MCF 10A (cell line): ENCODE results near the gene RABL6. TPM values are rescaled to one million over a fixed set of nuclear protein-coding genes. Genes with fewer than 3 reads are reported as not detected.

ENCODE experiments used
- BruUV-seq: library from RNA; stranded (reverse); fragments of 400-500 nt; replicated peaks from 2 replicates; lab custom pipeline; 2021; lab: Mats Ljungman, UMichigan
- CTCF ChIA-PET: fragments of 300-600 bp; sonication (Branson Sonifier 250); formaldehyde crosslinking; extraction: SDS; loops from one replicate; lab custom pipeline; 2021; ENCODE audit warnings: antibody characterized with exemption, inconsistent platforms; lab: Yijun Ruan, JAX
- POLR2A ChIA-PET: fragments of 300-600, 350-650 bp; sonication (Branson Sonifier 250); formaldehyde crosslinking; extraction: SDS; loops from one replicate; lab custom pipeline; 2020; ENCODE audit warnings: antibody characterized with exemption, inconsistent platforms; lab: Yijun Ruan, JAX
- DNase-seq: peaks from one replicate; pipeline ENCODE4 v3.0.0-alpha.2; 2018; ENCODE audit not compliant: unreplicated experiment
- H3K27ac Mint-ChIP-seq: one replicate; pipeline ENCODE4 v1.8.0; 2022; ENCODE audit warnings: mild to moderate bottlenecking, low read depth, mixed read lengths; ENCODE audit not compliant: unreplicated experiment
- H3K27me3 Mint-ChIP-seq: one replicate; pipeline ENCODE4 v1.8.0; 2022; ENCODE audit warnings: mixed read lengths; ENCODE audit not compliant: insufficient read depth, unreplicated experiment
- H3K36me3 Mint-ChIP-seq: one replicate; pipeline ENCODE4 v1.8.0; 2022; ENCODE audit warnings: mild to moderate bottlenecking, moderate library complexity, mixed read lengths; ENCODE audit not compliant: insufficient read depth, unreplicated experiment
- H3K4me1 Mint-ChIP-seq: one replicate; pipeline ENCODE4 v1.8.0; 2022; ENCODE audit warnings: mixed read lengths; ENCODE audit not compliant: insufficient read depth, unreplicated experiment
- H3K4me3 Mint-ChIP-seq: one replicate; pipeline ENCODE4 v1.8.0; 2022; ENCODE audit warnings: mild to moderate bottlenecking, moderate library complexity, mixed read lengths; ENCODE audit not compliant: unreplicated experiment
- H3K9me3 Mint-ChIP-seq: one replicate; pipeline ENCODE4 v1.8.0; 2022; ENCODE audit warnings: mixed read lengths; ENCODE audit not compliant: unreplicated experiment
- intact Hi-C: fragments of 100-400 bp; cut with micrococcal nuclease; formaldehyde crosslinking; loops from 2 replicates; pipeline ENCODE4 v1.14.1; 2022
- total RNA-seq: library from RNA; stranded (reverse); gene quantifications from 2 replicates; pipeline ENCODE4 v1.2.3, GENCODE V29; 2022
- TF ChIP-seq, protein P1 (sequence below): fragments of 200-600 bp; IDR thresholded peaks from one replicate; pipeline ENCODE4 v1.8.0; 2022; ENCODE audit warnings: antibody characterized with exemption, mild to moderate bottlenecking; ENCODE audit not compliant: unreplicated experiment

Gene RABL6
- total RNA-seq, 1 experiment from 2014 or later, result 77.8 TPM

GRCh38 chr9:136856079-136856476, 48.3 kb downstream of the RABL6 start:
- DNase-seq, result no peak
- Mint-ChIP-seq H3K27ac (no peak overlapping the region), H3K4me3 (no peak overlapping the region), H3K36me3 (peaks cover 4% of the 10 kb centered on the region), H3K4me1 (no peaks in the 10 kb centered on the region), H3K27me3 (no peaks in the 10 kb centered on the region), H3K9me3 (no peaks in the 10 kb centered on the region)
- intact Hi-C loops, result no loop called here
- no TSS peak for BruUV-seq
- TF ChIP-seq, protein P1, sequence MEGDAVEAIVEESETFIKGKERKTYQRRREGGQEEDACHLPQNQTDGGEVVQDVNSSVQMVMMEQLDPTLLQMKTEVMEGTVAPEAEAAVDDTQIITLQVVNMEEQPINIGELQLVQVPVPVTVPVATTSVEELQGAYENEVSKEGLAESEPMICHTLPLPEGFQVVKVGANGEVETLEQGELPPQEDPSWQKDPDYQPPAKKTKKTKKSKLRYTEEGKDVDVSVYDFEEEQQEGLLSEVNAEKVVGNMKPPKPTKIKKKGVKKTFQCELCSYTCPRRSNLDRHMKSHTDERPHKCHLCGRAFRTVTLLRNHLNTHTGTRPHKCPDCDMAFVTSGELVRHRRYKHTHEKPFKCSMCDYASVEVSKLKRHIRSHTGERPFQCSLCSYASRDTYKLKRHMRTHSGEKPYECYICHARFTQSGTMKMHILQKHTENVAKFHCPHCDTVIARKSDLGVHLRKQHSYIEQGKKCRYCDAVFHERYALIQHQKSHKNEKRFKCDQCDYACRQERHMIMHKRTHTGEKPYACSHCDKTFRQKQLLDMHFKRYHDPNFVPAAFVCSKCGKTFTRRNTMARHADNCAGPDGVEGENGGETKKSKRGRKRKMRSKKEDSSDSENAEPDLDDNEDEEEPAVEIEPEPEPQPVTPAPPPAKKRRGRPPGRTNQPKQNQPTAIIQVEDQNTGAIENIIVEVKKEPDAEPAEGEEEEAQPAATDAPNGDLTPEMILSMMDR, result no peak
- POLR2A ChIA-PET, result interaction anchor here (0.6 to 0.9 kb wide), 4 partner anchors 8 to 804 kb away, joined by 3 to 4 read pairs (median 3); partner anchors contain the start of gene EDF1
- CTCF ChIA-PET, result interaction anchor here (0.6 to 1.4 kb wide), 3 partner anchors 12 to 173 kb away, joined by 3 to 5 read pairs (median 4); no protein-coding TSS in a partner anchor

DNA sequence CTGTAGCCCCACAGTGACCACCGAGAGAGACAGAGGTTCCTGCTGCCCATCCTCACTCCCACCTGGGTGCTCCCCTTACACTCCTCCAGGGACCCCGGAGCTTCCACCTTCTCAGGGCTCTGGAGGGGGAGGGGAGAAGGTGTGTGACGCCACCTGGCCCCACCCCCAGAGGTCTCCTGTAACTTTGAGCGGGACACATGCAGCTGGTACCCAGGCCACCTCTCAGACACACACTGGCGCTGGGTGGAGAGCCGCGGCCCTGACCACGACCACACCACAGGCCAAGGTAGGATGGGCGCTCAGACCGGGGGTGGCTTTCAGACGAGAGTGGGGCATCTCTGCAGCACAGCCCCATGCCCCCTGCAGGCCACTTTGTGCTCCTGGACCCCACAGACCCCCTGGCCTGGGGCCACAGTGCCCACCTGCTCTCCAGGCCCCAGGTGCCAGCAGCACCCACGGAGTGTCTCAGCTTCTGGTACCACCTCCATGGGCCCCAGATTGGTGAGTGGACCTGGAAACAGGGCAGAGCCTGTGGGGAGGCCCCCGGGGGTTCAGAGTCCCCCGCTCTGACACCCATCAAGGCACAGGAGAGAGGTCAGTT, 48.9 kb downstream of the RABL6 start:
- no peaks in the 10 kb centered on the region for H3K4me1 Mint-ChIP-seq
- H3K4me3 Mint-ChIP-seq, result no peak overlapping the region
- POLR2A ChIA-PET, result interaction anchor here (0.6 to 0.9 kb wide), 4 partner anchors 8 to 805 kb away, joined by 3 to 4 read pairs (median 3); partner anchors contain the start of gene EDF1
- H3K27me3 Mint-ChIP-seq, result no peaks in the 10 kb centered on the region
- no peak for DNase-seq
- no peaks in the 10 kb centered on the region for H3K9me3 Mint-ChIP-seq
- intact Hi-C loops, result no loop called here
- CTCF ChIA-PET, result interaction anchor here (0.6 to 1.4 kb wide), 3 partner anchors 11 to 173 kb away, joined by 3 to 5 read pairs (median 4); no protein-coding TSS in a partner anchor
- BruUV-seq, result no TSS peak
- H3K27ac Mint-ChIP-seq, result no peak overlapping the region
- no peaks in the 10 kb centered on the region for H3K36me3 Mint-ChIP-seq
- TF ChIP-seq, protein P1, result no peak

DNA sequence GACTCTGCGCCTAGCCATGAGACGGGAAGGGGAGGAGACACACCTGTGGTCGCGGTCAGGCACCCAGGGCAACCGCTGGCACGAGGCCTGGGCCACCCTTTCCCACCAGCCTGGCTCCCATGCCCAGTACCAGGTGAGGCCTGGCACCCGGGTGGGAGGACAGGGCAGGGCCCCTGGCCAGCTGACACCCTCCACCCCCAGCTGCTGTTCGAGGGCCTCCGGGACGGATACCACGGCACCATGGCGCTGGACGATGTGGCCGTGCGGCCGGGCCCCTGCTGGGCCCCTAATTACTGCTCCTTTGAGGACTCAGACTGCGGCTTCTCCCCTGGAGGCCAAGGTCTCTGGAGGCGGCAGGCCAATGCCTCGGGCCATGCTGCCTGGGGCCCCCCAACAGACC, 49.4 kb downstream of the RABL6 start:
- H3K9me3 Mint-ChIP-seq, result no peaks in the 10 kb centered on the region
- H3K27me3 Mint-ChIP-seq, result no peaks in the 10 kb centered on the region
- intact Hi-C loops, result no loop called here
- peaks cover under 1% of the 10 kb centered on the region for H3K36me3 Mint-ChIP-seq
- POLR2A ChIA-PET, result no interaction called here
- DNase-seq, result no peak
- TF ChIP-seq, protein P1, result no peak
- H3K4me1 Mint-ChIP-seq, result no peaks in the 10 kb centered on the region
- H3K4me3 Mint-ChIP-seq, result no peak overlapping the region
- no TSS peak for BruUV-seq
- H3K27ac Mint-ChIP-seq, result no peak overlapping the region
- CTCF ChIA-PET, result interaction anchor here (1.4 kb wide), 1 partner anchor 13 kb away, joined by 4 read pairs; no protein-coding TSS in a partner anchor

DNA sequence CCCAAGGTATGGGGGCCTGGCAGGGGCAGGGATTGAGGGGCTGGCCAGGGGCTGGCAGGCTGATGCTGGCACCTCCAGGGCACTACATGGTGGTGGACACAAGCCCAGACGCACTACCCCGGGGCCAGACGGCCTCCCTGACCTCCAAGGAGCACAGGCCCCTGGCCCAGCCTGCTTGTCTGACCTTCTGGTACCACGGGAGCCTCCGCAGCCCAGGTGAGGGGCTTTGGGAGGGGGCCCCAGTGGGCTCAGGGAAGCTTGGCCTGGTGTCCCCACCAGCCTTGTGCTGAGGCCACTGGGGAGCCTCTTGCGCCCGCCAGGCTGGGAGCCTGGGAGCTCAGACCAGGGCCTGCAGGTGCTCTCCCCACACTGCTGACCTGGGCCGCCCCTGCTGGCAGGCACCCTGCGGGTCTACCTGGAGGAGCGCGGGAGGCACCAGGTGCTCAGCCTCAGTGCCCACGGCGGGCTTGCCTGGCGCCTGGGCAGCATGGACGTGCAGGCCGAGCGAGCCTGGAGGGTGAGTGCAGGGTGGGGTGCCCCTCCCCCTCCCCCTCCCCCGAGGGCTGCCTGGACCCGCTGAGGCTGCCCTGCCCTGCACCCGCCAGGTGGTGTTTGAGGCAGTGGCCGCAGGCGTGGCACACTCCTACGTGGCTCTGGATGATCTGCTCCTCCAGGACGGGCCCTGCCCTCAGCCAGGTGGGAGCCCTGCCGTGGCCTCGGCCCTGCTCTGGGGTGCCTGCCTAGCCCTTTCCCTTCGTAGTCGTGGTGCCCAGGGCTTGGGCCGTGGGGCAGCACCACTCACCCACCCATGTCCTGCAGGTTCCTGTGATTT, 50.0 kb downstream of the RABL6 start:
- no peak overlapping the region for H3K27ac Mint-ChIP-seq
- intact Hi-C loops, result no loop called here
- ChIA-PET POLR2A (no interaction called here), CTCF (interaction anchor here (0.6 kb wide), 1 partner anchor 123 kb away, joined by 3 read pairs; no protein-coding TSS in a partner anchor)
- peaks cover 7% of the 10 kb centered on the region for H3K36me3 Mint-ChIP-seq
- no peaks in the 10 kb centered on the region for H3K9me3 Mint-ChIP-seq
- H3K4me3 Mint-ChIP-seq, result no peak overlapping the region
- TF ChIP-seq, protein P1, result no peak
- DNase-seq, result no peak
- no peaks in the 10 kb centered on the region for H3K27me3 Mint-ChIP-seq
- BruUV-seq, result no TSS peak
- H3K4me1 Mint-ChIP-seq, result no peaks in the 10 kb centered on the region
